Activated CD8-positive, alpha-beta memory T cell treated with anti-CD3 and anti-CD28 coated beads for 1 hour (primary cell): ENCODE results near the gene COX19.

Experiments used
- DNase-seq, 2 donors: peaks; one replicate each; pipeline ENCODE4 v3.0.0-alpha.2; 2020; ENCODE audit warnings: low read depth in 1 of 2; ENCODE audit errors: extremely low read depth in 1 of 2

The COX19 gene

GRCh38 chr7:979151-979550 lies 3.8 kb upstream of the COX19 start:
- DNase-seq, result no peak

GRCh38 chr7:978416-979091 lies 3.2 kb upstream of the COX19 start:
- no peak for DNase-seq

- DNase-seq, result no peak
These were observed 2.6 kb upstream of the COX19 start for GRCh38 chr7:978049-978346.

- DNase-seq, result no peak
These were observed 2.1 kb upstream of the COX19 start for GRCh38 chr7:977326-978048.

- DNase-seq, result no peak
These were observed 1.6 kb upstream of the COX19 start for GRCh38 chr7:976901-977325.

- no peak for DNase-seq
These were observed 539 bp upstream of the COX19 start for GRCh38 chr7:975702-976473.

- no peak for DNase-seq
These were observed 1.2 kb downstream of the COX19 start for GRCh38 chr7:974172-974571.

GRCh38 chr7:973312-973711 lies 2.0 kb downstream of the COX19 start:
- DNase-seq, result no peak

- DNase-seq, result no peak
These were observed 2.6 kb downstream of the COX19 start for GRCh38 chr7:972676-973309.

GRCh38 chr7:972110-972509 lies 3.2 kb downstream of the COX19 start:
- DNase-seq, result no peak

GRCh38 chr7:970744-971143 lies 4.6 kb downstream of the COX19 start:
- no peak for DNase-seq

GRCh38 chr7:969403-969802 lies 5.9 kb downstream of the COX19 start:
- DNase-seq, result no peak

GRCh38 chr7:968205-969105 lies 6.9 kb downstream of the COX19 start:
- DNase-seq, result no peak

GRCh38 chr7:967361-968082 lies 7.8 kb downstream of the COX19 start:
- no peak for DNase-seq

- no peak for DNase-seq
These were observed 8.9 kb downstream of the COX19 start for GRCh38 chr7:966291-967069.

- no peak for DNase-seq
These were observed 10.7 kb downstream of the COX19 start for GRCh38 chr7:964401-965231.

GRCh38 chr7:963236-964078 lies 11.9 kb downstream of the COX19 start:
- DNase-seq, result no peak
